DLD1 (cell line): ENCODE data around the gene FAM83D.

Source experiments
- in situ Hi-C: cut with HindIII; loops from 2 replicates; pipeline ENCODE4 v1.10.0; 2017; ENCODE audit warnings: low sequenced_read_pairs

FAM83D gene, protein sequence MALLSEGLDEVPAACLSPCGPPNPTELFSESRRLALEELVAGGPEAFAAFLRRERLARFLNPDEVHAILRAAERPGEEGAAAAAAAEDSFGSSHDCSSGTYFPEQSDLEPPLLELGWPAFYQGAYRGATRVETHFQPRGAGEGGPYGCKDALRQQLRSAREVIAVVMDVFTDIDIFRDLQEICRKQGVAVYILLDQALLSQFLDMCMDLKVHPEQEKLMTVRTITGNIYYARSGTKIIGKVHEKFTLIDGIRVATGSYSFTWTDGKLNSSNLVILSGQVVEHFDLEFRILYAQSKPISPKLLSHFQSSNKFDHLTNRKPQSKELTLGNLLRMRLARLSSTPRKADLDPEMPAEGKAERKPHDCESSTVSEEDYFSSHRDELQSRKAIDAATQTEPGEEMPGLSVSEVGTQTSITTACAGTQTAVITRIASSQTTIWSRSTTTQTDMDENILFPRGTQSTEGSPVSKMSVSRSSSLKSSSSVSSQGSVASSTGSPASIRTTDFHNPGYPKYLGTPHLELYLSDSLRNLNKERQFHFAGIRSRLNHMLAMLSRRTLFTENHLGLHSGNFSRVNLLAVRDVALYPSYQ

DNA sequence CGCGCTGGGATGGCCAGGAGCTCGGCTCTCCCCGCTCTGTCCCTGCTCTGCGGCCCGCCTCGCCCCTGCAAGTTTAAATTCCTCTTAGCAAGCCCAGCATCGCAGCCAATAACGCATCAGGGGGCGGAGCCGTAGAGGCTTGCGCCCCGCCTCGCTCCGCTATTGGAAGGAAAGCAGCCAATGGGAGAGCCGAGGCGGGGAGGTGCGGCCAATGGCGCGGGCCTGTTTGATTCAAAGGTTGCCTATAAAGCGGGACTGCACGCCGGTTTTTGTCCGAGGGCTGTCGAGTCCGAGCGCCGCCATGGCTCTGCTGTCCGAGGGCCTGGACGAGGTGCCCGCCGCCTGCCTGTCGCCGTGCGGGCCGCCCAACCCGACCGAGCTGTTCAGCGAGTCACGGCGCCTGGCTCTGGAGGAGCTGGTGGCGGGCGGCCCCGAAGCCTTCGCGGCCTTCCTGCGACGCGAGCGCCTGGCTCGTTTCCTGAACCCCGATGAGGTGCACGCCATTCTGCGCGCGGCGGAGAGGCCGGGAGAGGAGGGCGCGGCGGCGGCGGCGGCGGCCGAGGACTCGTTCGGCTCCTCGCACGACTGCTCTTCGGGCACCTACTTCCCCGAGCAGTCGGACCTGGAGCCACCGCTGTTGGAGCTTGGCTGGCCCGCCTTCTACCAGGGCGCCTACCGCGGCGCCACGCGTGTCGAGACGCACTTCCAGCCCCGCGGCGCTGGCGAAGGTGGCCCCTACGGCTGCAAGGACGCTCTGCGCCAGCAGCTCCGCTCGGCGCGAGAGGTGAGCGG, at the start of gene FAM83D:
FAM83D (plus strand) TSS at position 276 of the 792 bp plus-strand sequence; CDS start at position 302, 26 bp downstream.
- in situ Hi-C loops = no loop called here

DNA sequence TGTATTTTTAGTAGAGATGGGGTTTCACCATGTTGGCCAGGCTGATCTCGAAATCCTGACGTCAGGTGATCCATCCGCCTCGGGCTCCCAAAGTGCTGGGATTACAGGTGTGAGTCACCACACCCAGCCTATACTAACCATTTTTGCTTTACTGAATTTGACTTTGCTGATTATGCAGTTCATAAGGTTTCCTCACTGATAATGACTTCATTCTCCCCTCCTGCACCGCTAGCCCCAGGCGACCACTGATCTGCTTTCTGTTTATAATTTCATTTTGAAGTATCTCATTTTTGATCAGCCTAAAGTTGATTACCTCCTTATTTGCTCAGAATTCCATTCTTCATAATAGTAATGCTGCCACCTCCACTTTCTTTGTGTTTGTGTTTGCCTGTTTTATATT, 48.7 kb upstream of the FAM83D start:
- in situ Hi-C loops = no loop called here

DNA sequence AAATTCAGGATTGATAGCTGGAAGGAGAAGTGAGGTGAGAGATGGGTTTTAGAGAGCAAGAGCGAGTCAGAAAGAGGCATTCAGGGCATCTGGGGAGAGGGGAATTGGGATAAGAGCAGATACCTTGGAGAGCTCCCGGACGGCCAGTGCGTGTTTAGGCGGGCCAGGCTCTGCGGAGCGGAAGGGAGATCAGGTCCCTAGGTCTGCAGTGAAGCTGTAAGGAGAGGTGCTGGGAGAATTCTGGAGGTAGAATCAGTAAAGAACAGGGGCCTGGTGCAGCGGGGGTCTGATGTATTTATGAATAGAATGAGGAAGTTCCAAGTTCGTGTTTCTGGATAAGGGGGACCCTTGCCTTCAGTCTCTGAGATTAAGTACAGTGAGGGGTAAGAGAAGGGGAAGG, 47.4 kb upstream of the FAM83D start:
- in situ Hi-C loops = no loop called here

DNA sequence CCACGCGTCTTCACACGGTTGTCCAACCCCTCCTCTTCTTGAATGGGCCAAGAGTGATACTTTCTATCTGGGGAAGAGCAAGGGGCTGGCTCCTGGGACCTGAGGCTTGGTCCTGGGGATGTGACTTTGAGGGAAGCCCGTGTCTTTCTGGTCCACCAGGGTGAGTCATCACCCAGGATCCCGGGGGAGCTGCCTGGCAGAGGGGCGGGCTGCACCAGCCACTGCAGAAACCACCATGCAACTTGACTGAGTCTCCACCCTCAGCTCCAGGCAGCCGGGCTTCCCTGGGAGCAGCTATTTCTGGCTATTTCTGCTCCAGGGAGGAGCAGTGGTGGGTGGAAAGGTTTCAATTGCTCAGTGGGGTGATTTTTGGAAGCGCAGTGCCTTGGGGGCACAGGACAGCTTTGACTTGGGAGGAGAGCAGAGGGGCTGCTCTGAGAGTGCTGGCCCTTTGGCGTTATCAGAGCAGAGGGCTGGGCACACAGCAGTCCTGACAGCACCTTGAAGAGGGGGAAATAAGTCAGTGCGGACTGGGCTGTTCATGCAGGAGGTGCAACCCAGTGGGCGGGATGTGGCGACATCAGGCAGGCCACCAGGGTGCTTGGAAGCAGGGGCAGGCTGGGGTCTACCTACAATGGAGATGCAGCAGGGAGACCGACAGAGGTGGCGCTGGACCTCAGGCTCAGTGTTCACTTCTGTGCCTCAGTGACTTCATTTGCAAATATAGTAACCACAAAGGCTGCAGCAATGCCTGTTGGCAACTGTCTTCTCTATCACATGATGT, 45.1 kb upstream of the FAM83D start:
- in situ Hi-C loops = no loop called here

DNA sequence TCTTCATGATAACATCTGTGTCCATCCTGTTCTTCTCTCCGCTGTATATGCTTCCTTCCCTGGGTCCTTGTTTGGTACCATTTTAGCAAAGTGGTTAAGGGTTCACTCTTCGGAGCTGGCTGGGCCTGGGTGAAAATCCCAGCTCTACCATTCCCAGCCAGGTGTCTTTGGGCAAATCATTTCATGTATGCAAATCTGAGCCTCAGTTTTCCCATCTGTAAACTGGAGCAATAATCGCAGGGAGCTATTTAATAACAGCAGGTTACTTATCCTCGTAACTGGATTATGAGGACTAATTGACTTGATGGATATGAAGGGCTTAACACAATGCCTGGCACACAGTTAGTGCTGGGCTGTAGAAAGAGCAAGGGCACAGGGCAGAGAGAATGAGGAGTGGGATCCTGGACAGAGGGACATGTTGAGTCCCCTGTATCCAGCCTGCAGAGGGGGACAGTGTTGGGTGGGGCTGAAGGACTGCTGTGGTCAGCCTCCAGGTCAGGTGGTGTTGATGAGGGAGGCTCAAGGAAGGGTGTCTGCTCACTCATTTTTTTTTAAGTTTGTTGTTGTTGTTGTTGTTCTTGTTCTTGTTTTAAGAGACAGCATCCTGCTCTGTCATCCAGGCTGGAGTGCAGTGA, 44.3 kb upstream of the FAM83D start:
- in situ Hi-C loops = no loop called here

DNA sequence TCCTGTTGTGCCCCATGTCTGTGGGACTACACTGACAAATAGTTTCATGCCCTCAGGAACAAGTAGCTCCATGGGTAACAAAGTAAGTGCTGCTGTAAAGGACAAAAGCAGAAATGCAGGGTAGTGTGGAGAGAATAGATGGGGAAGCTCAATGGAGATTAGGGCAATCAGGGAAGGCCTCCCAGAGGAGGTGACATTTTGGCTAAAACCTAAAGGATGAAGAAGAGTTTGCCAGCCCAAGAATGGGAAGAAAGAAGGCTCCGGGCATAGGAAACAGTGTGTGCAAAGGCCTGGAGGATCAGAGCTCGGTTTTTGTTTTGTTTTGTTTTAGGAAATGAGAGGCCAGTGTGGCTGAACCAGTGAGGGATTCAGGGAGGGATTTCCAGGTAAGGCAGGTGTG, 43.6 kb upstream of the FAM83D start:
- in situ Hi-C loops = no loop called here

DNA sequence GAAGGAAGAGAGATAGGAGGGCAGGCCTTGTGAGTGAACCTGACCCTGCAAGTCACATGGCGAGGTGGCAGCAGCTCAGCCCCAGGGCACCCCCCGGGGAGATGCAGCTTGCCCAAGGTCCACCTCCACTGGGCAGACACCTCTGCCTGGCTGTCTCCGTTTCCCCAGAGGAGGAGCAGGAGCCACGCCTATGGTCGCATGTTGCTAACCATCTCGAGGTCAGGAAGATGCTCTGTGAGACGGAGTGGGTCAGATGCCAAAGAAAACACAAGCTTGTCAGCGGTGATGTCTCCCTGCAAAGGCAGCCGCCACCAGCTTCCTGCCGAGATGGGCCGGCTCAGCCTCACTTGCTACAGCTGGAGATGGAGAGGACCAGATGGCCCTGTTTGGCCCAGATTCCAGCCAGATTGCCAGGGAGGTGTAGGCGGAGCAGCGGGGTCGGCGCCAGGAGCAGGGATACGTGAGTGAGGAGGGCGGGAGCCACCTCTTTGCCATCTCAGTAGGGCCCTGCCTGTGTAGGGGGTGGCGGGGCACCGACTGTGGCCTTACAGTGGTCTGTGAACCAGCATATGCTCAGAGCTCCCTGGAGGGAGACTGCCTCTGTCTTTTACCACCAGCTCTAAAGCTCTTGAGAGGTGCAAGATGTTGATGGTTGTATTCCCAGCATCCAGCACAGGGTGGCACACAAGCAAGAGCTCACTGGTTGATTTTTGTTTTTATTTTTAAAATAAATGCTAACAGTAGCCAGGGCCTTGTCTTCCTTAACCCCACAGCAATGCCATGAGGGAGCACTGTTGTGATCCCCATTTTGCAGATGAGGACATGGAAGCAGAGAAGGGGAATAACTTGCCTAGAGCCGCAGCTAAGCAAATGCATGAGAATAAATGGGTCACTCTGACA, 42.9 kb upstream of the FAM83D start:
- in situ Hi-C loops = no loop called here

DNA sequence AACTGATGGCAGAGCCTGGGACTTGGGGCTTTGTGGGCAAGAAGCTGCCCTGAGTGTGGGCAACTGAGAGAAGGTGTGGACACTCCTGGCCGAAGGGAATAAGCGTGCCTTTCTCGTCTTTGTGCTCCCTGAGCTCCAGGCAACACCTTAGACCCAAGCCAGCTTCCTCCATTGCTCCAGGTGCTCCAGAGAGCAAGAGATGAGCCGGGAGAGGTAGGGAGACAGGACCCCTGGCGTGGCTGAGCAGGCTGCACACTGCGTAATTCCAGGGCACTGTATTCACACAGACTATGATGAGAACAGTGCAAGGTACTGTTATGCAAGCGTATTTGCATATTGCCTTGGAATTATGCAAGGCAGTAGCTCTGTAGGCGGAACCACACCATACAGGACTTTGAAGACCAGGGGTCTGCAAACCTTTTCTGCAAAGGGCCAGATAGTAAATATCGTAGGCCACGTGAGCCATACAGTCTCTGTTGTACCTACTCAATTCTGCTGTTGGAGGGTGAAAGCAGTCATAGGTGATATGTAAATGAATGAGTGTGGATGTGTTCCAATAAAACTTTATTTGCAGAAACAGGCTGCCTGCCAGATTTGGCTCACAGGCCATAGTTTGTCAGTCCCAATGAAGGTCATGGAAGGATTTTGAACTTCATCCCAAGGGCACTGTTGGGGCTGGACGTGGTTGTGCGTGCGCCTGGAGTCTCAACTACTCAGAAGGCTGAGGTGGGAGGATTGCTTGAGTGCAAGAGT, 42.1 kb upstream of the FAM83D start:
- in situ Hi-C loops = no loop called here

DNA sequence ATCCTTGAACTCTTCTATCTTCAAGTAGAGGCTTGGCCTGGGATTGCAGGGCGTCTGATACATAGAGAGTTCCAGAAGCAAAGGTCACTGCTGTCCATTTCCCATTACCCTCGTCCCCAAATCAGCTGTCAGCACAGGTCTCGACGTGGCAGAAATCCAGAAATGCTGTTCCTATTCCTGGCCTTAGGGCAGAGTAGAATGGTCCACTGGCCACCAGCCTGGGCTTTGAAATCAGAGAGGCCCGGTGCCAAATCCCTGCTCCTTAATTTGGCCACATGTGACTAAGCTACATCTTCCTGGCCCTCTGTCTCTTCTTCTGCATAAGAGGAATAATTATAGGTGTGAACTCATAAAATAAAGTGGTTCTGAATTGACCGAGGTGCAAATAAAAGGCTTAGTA, 40.9 kb upstream of the FAM83D start:
- in situ Hi-C loops = no loop called here

DNA sequence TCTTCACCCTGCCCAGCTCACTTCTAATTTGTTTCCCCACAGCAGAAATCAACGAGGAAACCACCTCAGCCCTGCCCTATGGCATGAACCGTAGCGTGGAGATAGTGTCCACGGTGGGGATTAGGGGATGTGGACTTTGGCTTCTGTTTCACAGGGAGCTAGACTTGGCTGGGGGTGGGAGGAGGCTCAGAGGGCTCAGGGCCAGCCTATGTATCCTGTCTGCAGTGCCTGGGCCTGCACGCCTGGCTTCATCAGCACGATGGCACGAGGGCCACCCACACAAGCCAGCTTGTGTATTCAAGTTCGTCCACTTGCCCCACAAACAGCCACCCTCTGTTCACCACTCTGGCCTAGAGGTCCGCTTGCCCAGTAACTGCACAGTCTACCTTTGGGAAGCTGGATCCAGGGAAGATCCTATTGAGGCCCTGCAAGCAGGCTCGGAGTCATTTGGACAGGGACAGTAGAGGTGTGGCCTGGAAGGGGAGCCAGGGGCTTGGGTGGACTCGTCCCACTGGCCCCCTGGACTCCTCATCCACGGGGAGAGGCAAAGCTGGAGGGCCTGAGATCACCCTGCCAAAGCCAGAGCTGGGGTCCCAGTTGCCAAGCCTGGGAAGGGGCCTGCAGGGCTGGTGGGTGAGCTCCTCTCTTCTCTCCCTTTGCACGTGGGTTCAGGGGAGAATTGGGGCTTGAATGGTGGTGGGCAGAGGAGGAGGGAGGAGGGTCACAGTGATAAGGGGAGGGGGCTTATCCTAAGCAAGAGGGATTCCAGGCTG, 38.0 kb upstream of the FAM83D start:
- in situ Hi-C loops = no loop called here

DNA sequence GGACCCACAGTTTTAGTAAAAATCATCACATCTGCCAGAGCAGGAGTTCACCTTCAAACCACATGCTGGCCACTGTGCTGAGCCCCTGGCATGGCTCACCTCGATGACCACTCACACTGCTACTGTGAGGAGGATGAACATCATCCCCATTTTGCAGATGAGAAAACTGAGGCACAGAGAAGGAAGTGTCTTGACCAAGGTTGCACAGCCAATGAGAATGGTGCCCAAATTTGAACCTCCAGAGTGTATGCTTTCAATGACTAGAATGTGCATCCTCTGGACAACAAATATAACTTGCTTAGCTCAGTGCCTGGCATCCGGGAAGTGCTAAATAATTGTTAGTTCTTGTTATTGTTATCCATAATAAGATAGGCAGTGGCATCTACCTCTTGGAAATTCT, 37.2 kb upstream of the FAM83D start:
- in situ Hi-C loops = no loop called here

DNA sequence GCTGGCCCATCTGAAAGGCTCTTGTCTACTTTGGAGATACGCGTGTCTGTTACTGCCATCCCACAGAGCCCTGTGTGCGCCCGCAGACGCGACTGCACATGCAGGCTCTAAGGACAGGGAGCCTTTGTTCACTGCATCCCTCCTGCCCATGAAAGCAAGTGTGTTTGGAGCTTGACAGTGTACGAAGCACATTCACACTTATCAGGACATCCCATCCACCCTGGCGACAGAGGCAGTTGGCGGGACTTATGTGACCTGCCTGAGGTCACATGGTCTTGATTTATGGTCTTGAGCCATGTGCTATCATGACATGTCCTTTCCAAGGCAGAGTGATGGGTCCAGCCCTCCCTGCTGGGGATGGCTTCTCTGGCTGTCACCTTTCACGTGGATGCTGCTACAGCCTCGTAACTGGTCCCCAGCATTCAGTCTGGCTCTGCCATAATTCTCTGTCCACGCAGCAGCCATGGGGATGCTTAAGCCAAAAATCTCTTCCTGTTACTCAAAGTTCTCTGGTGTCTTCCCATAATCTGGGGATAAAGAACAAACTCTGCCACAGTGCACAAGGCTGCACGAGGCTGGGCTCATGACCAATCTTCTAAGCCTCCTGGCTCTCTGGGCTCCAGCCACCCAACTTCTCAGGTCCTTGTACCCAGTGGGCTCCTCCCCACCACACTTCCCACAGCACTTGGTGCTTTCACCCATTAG, 36.3 kb upstream of the FAM83D start:
- in situ Hi-C loops = no loop called here

DNA sequence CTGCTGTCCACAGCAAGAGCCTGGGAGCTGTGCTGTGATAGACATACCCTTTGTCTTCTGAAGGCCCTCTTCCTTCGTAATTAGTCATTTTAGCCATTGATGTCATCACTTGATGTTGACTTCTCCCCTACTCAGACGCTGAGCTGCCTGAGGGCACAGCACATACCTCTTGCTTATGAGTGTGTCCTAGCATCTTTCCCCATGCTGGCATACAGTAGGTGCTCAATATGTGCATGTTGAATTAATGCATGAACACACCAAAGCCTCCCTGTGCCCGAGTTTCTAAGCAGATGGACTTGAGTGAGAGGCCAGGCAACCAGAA, 35.8 kb upstream of the FAM83D start:
- in situ Hi-C loops = no loop called here

DNA sequence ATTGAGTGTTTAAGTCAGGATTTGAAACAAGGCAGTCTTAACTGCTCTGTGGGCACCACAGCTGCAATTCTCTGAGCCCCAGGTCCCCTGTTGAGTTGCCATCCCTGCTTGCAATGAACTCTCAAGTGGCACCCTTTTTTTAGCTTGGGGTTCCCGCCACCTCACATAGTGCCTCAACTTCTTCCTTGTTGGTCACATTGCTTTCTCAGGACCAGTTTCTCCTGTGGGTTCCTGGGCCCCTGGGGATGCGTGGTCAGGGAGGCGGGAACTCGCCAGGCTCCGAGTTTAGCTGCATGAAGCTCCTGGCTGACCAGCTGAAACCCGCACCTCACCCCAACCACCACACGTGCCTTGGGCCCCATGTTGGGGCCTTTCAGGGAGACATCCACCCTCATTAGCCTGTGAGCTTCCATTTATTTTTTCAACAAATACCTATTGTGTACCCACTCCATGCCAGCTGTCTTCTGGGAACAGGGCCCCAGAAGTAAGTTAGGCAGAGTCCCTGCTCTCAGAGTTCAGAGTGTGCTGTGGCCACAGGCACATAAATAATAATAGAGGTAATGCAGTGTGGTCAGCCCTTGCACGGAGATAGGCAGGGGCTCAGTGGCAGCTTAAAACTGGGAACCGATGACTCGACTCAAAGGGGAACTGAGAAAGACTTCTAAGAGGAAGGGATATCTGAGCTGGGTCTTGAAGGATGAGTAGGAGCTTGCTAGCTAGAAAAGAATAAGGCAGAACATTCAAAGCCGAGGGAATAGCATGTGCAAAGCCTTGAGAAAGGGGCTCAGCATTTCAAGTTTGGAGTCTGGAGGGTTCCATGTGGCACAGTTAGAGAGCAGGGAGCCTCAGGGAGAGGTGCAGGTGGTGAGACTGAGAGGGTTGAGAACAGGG, 33.9 kb upstream of the FAM83D start:
- in situ Hi-C loops = no loop called here

DNA sequence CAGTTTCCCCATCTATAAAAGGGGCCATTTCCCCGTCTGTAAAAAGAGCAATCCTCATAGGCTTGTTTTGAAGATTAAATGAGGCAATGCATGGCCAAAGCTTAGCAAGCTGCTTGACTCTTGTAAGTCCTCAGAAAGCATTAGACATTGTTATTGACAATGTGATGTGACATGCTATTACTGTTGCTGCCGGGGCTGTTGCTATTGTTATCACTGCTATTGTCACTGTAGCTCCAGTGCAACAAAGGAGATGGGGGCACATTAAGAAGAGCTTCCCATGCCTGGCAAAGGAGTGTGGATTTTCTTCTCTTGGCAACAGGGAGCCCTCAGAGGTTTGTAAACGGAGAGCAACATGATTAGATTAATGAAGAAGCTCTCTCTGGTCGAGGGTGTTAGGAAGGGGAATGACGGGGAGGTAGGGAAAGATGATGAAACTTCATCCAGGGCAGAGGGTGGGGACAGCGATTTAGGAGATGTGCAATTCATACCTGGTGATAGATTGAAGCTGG, 33.1 kb upstream of the FAM83D start:
- in situ Hi-C loops = no loop called here

DNA sequence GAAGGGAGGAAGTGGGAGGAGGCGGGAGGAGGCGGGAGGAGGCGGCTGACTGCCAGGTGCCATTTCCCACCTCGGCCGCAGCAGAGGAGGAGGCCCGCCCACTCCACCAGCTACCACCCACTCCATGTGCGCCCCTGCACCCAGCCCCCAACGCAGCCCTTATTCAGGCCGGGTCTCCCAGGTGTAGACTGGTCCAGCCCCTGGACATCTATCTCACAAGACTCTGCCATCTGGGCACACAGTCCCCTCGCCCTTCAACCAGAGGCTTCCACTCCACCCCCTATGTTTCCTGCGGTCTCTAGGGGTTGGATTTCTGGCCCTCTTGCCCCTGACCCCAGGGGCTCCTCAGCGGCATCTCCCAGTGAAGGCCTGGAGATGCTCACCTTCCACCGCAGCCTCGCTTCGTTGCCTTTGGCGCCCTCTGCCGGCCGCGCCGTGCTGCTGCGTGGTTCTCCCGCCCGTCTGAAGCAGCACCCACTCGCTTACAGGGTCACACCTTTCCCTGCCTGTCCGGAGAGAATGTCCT, 32.6 kb upstream of the FAM83D start:
- in situ Hi-C loops = no loop called here
